Measurements from ENCODE around the gene NCOR2. TPM values are rescaled to one million over a fixed set of nuclear protein-coding genes. Genes with fewer than 3 reads are reported as not detected.
A peak's percentile ranks its signal among the peaks of the same experiment; 100 is the strongest.

NCOR2 gene
- polyA plus RNA-seq, 1 donor (not counting 4 experiments of a cell fraction or from before 2014, with no cell fraction given): 4.7 TPM

- H4K20me1 ChIP-seq (ENCODE audit: control insufficient read depth, extremely low read depth, insufficient read depth, low read length): peaks cover 3% of the 10 kb centered on the region
- no peaks in the 10 kb centered on the region for H3K9me3 ChIP-seq (ENCODE audit: control insufficient read depth, low read depth, low read length)
- H2AFZ ChIP-seq (ENCODE audit: control insufficient read depth, low read length): no peak overlapping the region
- H3K4me3 ChIP-seq (ENCODE audit: control insufficient read depth in 2 of 3, extremely low read depth in 1 of 3, insufficient read depth in 2 of 3, low read depth in 1 of 3, low read length in 3 of 3): peak overlapping the region in 1 of 3 experiments; percentile 22
- DNase-seq (ENCODE audit: low read depth, low spot score) (no peak), FAIRE-seq (peak; percentile 66)
- H3K27me3 ChIP-seq (ENCODE audit: control insufficient read depth, extremely low read depth, insufficient read depth, low read length): no peaks in the 10 kb centered on the region
- H3K4me2 ChIP-seq (ENCODE audit: control insufficient read depth, extremely low read depth, insufficient read depth, low read depth, low read length): peak overlapping the region; percentile 50
- peaks cover 8% of the 10 kb centered on the region for H3K9me1 ChIP-seq (ENCODE audit: control insufficient read depth, extremely low read depth, insufficient read depth, low read length)
- dilution Hi-C loops (cut with MboI; ENCODE audit: extremely low pct_ligation_motif_present, low sequenced_read_pairs): no loop called here
- H3K36me3 ChIP-seq (ENCODE audit: control insufficient read depth in 2 of 2, extremely low read depth in 1 of 2, insufficient read depth in 2 of 2, low read length in 2 of 2): no peaks in the 10 kb centered on the region
- H3K9ac ChIP-seq (ENCODE audit: control insufficient read depth, extremely low read depth, insufficient read depth, low read length): peak overlapping the region; percentile 44
- TF ChIP-seq CTCF (optimal IDR thresholded peaks at IDR 0.05 in 1 of 3, IDR thresholded peaks at IDR 0.05 in 1 of 3, conservative IDR thresholded peaks at IDR 0.05 in 1 of 3; ENCODE audit: extremely low read depth in 1 of 3, insufficient read depth in 2 of 3, low read length in 3 of 3) (no peak), EZH2 (IDR thresholded peaks at IDR 0.05; ENCODE audit: low read length) (no peak)
- peaks cover 50% of the 10 kb centered on the region for H3K4me1 ChIP-seq (ENCODE audit: control insufficient read depth, extremely low read depth, insufficient read depth, low read length)
- peak overlapping the region; percentile 65 for H3K27ac ChIP-seq (ENCODE audit: control insufficient read depth, insufficient read depth, low read length)
- peaks cover 41% of the 10 kb centered on the region for H3K79me2 ChIP-seq (ENCODE audit: control insufficient read depth, insufficient read depth, low read length)
Measured at GRCh38 chr12:124527861-124528561, 39.4 kb downstream of the NCOR2 start.

DNA sequence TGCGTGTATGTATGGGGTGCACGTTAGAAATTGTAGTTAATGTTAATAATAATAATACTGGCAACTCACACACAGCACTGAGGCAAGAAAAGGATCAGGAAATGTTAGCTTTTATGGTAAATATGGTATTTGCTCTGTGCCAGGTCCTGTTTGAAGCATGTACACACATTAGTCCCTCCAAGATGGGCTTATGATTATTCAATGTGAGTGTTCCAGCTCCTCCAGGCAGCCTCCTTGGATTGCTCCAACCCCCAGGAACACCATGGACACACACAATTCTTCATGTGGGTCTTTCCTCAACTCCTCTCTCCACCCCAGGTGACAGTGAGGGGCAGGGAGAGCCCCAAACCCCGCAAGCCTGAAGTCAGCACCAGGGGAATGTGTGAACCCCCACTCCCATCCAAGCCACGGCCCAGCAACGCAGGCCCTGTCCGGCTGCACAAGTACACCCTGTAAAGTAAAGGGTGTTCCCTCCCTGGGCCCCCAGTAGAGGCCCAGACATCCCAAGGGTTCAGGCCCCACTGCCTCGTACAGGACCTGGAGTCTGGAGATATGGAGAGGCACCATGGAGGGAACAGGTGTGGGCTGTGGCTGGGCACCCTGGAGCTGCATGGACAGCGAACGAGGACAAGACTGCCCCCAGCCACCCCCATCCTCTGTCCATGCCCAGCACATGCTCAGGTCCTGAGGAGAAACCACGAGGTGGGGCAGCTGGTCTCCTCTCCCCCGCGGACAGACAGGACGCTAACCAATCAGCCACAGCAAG lies 41.3 kb downstream of the NCOR2 start:
- no peak for DNase-seq (ENCODE audit: low read depth, low spot score)
- Histone ChIP-seq H3K9ac (ENCODE audit: control insufficient read depth, extremely low read depth, insufficient read depth, low read length) (no peak overlapping the region), H3K79me2 (ENCODE audit: control insufficient read depth, insufficient read depth, low read length) (peaks cover 40% of the 10 kb centered on the region), H4K20me1 (ENCODE audit: control insufficient read depth, extremely low read depth, insufficient read depth, low read length) (peaks cover 3% of the 10 kb centered on the region), H3K4me3 (ENCODE audit: control insufficient read depth in 2 of 3, extremely low read depth in 1 of 3, insufficient read depth in 2 of 3, low read depth in 1 of 3, low read length in 3 of 3) (no peak overlapping the region), H3K9me3 (ENCODE audit: control insufficient read depth, low read depth, low read length) (no peaks in the 10 kb centered on the region), H3K36me3 (ENCODE audit: control insufficient read depth in 2 of 2, extremely low read depth in 1 of 2, insufficient read depth in 2 of 2, low read length in 2 of 2) (no peaks in the 10 kb centered on the region), H3K27ac (ENCODE audit: control insufficient read depth, insufficient read depth, low read length) (no peak overlapping the region), H3K4me2 (ENCODE audit: control insufficient read depth, extremely low read depth, insufficient read depth, low read depth, low read length) (no peak overlapping the region), H3K4me1 (ENCODE audit: control insufficient read depth, extremely low read depth, insufficient read depth, low read length) (peaks cover 57% of the 10 kb centered on the region), H3K9me1 (ENCODE audit: control insufficient read depth, extremely low read depth, insufficient read depth, low read length) (peaks cover 8% of the 10 kb centered on the region), H2AFZ (ENCODE audit: control insufficient read depth, low read length) (no peak overlapping the region), H3K27me3 (ENCODE audit: control insufficient read depth, extremely low read depth, insufficient read depth, low read length) (no peaks in the 10 kb centered on the region)
- dilution Hi-C loops (cut with MboI; ENCODE audit: extremely low pct_ligation_motif_present, low sequenced_read_pairs): no loop called here
- FAIRE-seq: no peak
- TF ChIP-seq EZH2 (IDR thresholded peaks at IDR 0.05; ENCODE audit: low read length): no peak
- no peak for TF ChIP-seq CTCF (optimal IDR thresholded peaks at IDR 0.05 in 1 of 3, IDR thresholded peaks at IDR 0.05 in 1 of 3, conservative IDR thresholded peaks at IDR 0.05 in 1 of 3; ENCODE audit: extremely low read depth in 1 of 3, insufficient read depth in 2 of 3, low read length in 3 of 3)

Measured in keratinocyte (primary cell).